Common myeloid progenitor, CD34-positive (primary cell): Measurements from ENCODE around the gene RAB4B.
"Not testable (repeated sequence)": the region's sequence is repeated elsewhere in the genome, so short reads cannot be mapped to it uniquely, and the experiment has no call there.

Experiments used
- CTCF ChIA-PET: fragments of 350-600 bp; sonication (Branson Sonifier 250); formaldehyde crosslinking; loops from one replicate; lab custom pipeline; 2021; ENCODE audit warnings: antibody characterized with exemption; lab: Charles Lee
- POLR2A ChIA-PET: fragments of 350-600 bp; sonication (Branson Sonifier 250); formaldehyde crosslinking; loops from one replicate; lab custom pipeline; 2021; ENCODE audit warnings: antibody characterized with exemption; lab: Charles Lee
- DNase-seq, 3 donors: peaks; one replicate each; pipeline versions ENCODE4 v3.0.0 to v3.0.0-alpha.2; 2013
- H3K27ac ChIP-seq, 2 experiments: 1 replicate in 1 of 2; 2 replicates in 1 of 2; pipeline ENCODE4 v1.7.0; 2013; ENCODE audit warnings: inconsistent platforms in 2 of 2, low read length in 2 of 2, mild to moderate bottlenecking in 2 of 2, low read depth in 1 of 2, moderate library complexity in 1 of 2; ENCODE audit not compliant: severe bottlenecking in 2 of 2, insufficient read depth in 1 of 2, poor library complexity in 1 of 2
- H3K27me3 ChIP-seq, 5 experiments: replicated peaks in 2 of 5; 1 replicate in 3 of 5; 2 replicates in 2 of 5; pipeline versions ENCODE4 v1.6.1 to v1.7.0; 2013; ENCODE audit warnings: low read length in 4 of 5, mild to moderate bottlenecking in 2 of 5, moderate library complexity in 2 of 5, inconsistent platforms in 1 of 5; ENCODE audit not compliant: insufficient read depth in 5 of 5, control insufficient read depth in 4 of 5
- H3K36me3 ChIP-seq, 4 experiments: 1 replicate in 2 of 4; 2 replicates in 2 of 4; pipeline versions ENCODE4 v1.6.1 to v1.7.0; 2013; ENCODE audit warnings: low read length in 3 of 4, control low read depth in 1 of 4, mild to moderate bottlenecking in 1 of 4; ENCODE audit not compliant: control insufficient read depth in 4 of 4, insufficient read depth in 4 of 4
- H3K4me1 ChIP-seq, 4 experiments: 1 replicate in 3 of 4; 2 replicates in 1 of 4; pipeline versions ENCODE4 v1.6.1 to v1.7.1; 2013; ENCODE audit warnings: low read length in 3 of 4, mild to moderate bottlenecking in 3 of 4, control low read depth in 1 of 4, inconsistent platforms in 1 of 4, moderate library complexity in 1 of 4; ENCODE audit not compliant: control insufficient read depth in 4 of 4, insufficient read depth in 4 of 4; ENCODE audit errors: control extremely low read depth in 1 of 4
- H3K4me3 ChIP-seq, 7 experiments: 1 replicate in 4 of 7; 2 replicates in 3 of 7; pipeline versions ENCODE4 v1.5.1 to v1.7.0; 2013; ENCODE audit warnings: mild to moderate bottlenecking in 7 of 7, low read length in 6 of 7, moderate library complexity in 6 of 7, inconsistent platforms in 2 of 7, low read depth in 2 of 7, control low read depth in 1 of 7; ENCODE audit not compliant: insufficient read depth in 4 of 7, control insufficient read depth in 1 of 7; ENCODE audit errors: extremely low read depth in 1 of 7
- H3K9me3 ChIP-seq, 5 experiments: 1 replicate in 4 of 5; 2 replicates in 1 of 5; pipeline versions ENCODE4 v1.6.1 to v1.7.1; 2013; ENCODE audit warnings: low read length in 4 of 5, mild to moderate bottlenecking in 2 of 5, inconsistent platforms in 1 of 5, low read depth in 1 of 5, moderate library complexity in 1 of 5; ENCODE audit not compliant: control insufficient read depth in 4 of 5, insufficient read depth in 2 of 5; ENCODE audit errors: control extremely low read depth in 1 of 5
- WGBS: methylation state at CpG from one replicate; pipeline ENCODE4 v1.1.5; 2013; ENCODE audit not compliant: insufficient coverage; 5-methylcytosine and 5-hydroxymethylcytosine counted together

The RAB4B gene

GRCh38 chr19:40778706-40779284 is 748 bp downstream of the RAB4B start:
- H3K27ac ChIP-seq, result peak overlapping the region in 1 of 2 experiments; percentile 90
- peak overlapping the region; percentile 46 to 90 (median 77) for H3K4me3 ChIP-seq
- no peaks in the 10 kb centered on the region for H3K9me3 ChIP-seq
- peak; percentile 11 to 64 (median 55) for DNase-seq
- WGBS, result 16% methylated on average over 7 of the region's 7 CpGs
- peaks cover 0 to 4% (median 1%) of the 10 kb centered on the region in 4 experiments for H3K36me3 ChIP-seq
- peaks cover 6 to 33% (median 18%) of the 10 kb centered on the region in 4 experiments for H3K4me1 ChIP-seq
- ChIA-PET POLR2A (interaction anchor here (0.6 to 3.7 kb wide), 7 partner anchors 20 to 165 kb away, joined by 4 to 28 read pairs (median 9); partner anchors contain the start of genes ACTMAP, EGLN2, NUMBL and SNRPA), CTCF (interaction anchor here (0.9 to 4.2 kb wide), 6 partner anchors 9 to 501 kb away, joined by 3 to 25 read pairs (median 5); partner anchors contain the start of gene EGLN2)
- no peaks in the 10 kb centered on the region for H3K27me3 ChIP-seq

GRCh38 chr19:40780582-40780981 is 2.5 kb downstream of the RAB4B start:
- Histone ChIP-seq H3K4me3 (no peak overlapping the region), H3K27me3 (no peaks in the 10 kb centered on the region), H3K27ac (no peak overlapping the region), H3K9me3 (no peaks in the 10 kb centered on the region), H3K4me1 (peaks cover 6 to 24% (median 18%) of the 10 kb centered on the region in 4 experiments), H3K36me3 (peaks cover 0 to 14% (median 2%) of the 10 kb centered on the region in 4 experiments)
- ChIA-PET CTCF (interaction anchor here (0.7 to 4.2 kb wide), 2 partner anchors 18 to 26 kb away, joined by 5 to 25 read pairs; partner anchors contain the start of gene EGLN2), POLR2A (no interaction called here)
- 98% methylated on average over 5 of the region's 5 CpGs for WGBS
- DNase-seq, result no peak

GRCh38 chr19:40781140-40781539 is 3.1 kb downstream of the RAB4B start:
- no peaks in the 10 kb centered on the region for H3K27me3 ChIP-seq
- peaks cover under 1 to 14% (median 3%) of the 10 kb centered on the region in 4 experiments for H3K36me3 ChIP-seq
- WGBS, result 100% methylated on average over 4 of the region's 7 CpGs
- H3K27ac ChIP-seq, result no peak overlapping the region
- ChIA-PET CTCF (interaction anchor here (0.7 kb wide), 1 partner anchor 15 kb away, joined by 3 read pairs; no protein-coding TSS in a partner anchor), POLR2A (no interaction called here)
- H3K9me3 ChIP-seq, result no peaks in the 10 kb centered on the region
- no peak overlapping the region for H3K4me3 ChIP-seq
- H3K4me1 ChIP-seq, result peaks cover 6 to 22% (median 18%) of the 10 kb centered on the region in 4 experiments
- DNase-seq, result no peak

- Histone ChIP-seq H3K4me3 (no peak overlapping the region), H3K9me3 (no peaks in the 10 kb centered on the region), H3K27me3 (no peaks in the 10 kb centered on the region), H3K27ac (no peak overlapping the region), H3K4me1 (peaks cover 0 to 6% (median 6%) of the 10 kb centered on the region in 4 experiments), H3K36me3 (peaks cover 4 to 24% (median 11%) of the 10 kb centered on the region in 4 experiments)
- no peak for DNase-seq
- CTCF ChIA-PET, result interaction anchor here (0.6 kb wide), 1 partner anchor 18 kb away, joined by 3 read pairs; no protein-coding TSS in a partner anchor
- POLR2A ChIA-PET, result no interaction called here
- WGBS, result 96% methylated on average over 8 of the region's 14 CpGs
These were observed 5.7 kb downstream of the RAB4B start for GRCh38 chr19:40783711-40784110.

GRCh38 chr19:40784146-40784545 is 6.1 kb downstream of the RAB4B start:
- H3K4me1 ChIP-seq, H3K27me3 ChIP-seq, POLR2A ChIA-PET, H3K27ac ChIP-seq, DNase-seq, H3K4me3 ChIP-seq, H3K9me3 ChIP-seq: not testable (repeated sequence)
- WGBS, result 100% methylated on average over 1 of the region's 2 CpGs
- peaks cover 4 to 24% (median 11%) of the 10 kb centered on the region in 4 experiments for H3K36me3 ChIP-seq
- CTCF ChIA-PET, result interaction anchor here (0.6 kb wide), 1 partner anchor 17 kb away, joined by 3 read pairs; no protein-coding TSS in a partner anchor

GRCh38 chr19:40785526-40785925 is 7.5 kb downstream of the RAB4B start:
- ChIA-PET POLR2A (no interaction called here), CTCF (no interaction called here)
- Histone ChIP-seq H3K4me1 (no peaks in the 10 kb centered on the region), H3K9me3 (no peaks in the 10 kb centered on the region), H3K4me3 (no peak overlapping the region), H3K27ac (no peak overlapping the region), H3K27me3 (no peaks in the 10 kb centered on the region), H3K36me3 (peaks cover 4 to 27% (median 11%) of the 10 kb centered on the region in 4 experiments)
- WGBS, result no CpG with 5 or more reads among the region's 1 CpG
- no peak for DNase-seq
